Measurements from ENCODE around the gene SEC31B.

The SEC31B gene

DNA sequence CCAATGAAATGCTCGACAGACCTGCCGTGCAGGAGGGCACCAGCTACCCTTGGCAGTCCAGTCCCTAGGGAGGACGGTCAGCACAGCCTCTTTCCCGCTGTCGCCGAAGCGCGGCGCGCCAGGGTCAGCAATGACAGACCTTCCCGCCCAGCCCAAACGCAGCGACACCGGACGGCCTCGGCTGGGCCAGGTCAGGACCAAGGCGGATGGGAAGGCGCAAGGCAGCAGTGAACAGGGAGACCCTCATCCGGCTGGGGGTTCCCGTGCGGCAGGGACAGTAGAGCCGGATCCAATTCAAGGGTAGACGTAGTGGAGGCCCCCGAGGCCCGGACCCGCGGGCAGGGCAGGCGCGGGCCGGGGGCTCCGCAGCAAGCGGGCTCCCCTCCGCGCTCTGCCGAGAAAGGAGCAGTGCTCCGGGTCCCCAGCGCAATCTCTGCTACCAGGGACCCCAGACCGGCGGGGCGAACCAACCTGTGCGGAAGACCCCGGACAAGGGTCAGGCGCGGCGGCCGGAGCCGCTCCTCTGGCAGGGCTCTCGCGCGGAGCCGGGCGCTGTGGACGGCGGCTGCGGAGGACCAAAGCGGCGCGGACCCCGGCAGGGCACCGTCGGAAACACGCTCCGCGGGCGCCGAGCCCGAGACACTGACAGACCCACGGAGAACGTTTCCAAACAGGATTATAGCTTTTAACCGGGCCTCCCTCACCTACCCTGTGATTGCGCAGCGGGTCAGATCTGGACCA lies at the start of gene SEC31B:
Gene SEC31B, minus strand, starts transcription at position 551 of the 741 bp plus-strand sequence. CDS start 2,909 bp downstream, outside the sequence.
- in situ Hi-C loops (cut with MboI; ENCODE audit: low pct_unique_long_range_greater_than_20kb, low sequenced_read_pairs, unreplicated experiment) = loop anchor here (10.0 kb wide), 1 partner anchor 185 kb away; the partner anchor contains the start of gene PKD2L1

DNA sequence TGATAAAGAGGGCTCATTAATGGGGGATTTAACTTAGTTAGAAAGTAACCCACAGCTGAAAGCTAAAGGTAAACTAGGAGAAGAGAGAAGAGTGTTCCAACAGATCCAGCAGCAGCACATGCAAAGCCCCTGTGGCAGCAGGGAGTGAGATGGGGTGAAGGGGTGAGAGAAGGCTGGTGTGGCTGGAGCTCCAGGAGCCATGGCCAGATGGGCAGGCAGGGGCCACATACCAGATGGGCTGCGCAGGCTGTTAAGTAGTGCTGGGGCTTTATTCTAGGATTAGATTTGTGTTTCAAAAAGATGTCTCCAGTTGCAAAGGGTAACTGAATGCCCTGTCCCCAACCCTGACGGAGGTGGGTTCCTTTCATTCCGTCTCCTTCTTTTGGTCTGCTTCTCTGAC lies 49.3 kb upstream of the SEC31B start:
- in situ Hi-C loops (cut with MboI; ENCODE audit: low pct_unique_long_range_greater_than_20kb, low sequenced_read_pairs, unreplicated experiment) = no loop called here
- no peak for TF ChIP-seq CTCF (IDR thresholded peaks at IDR 0.05; ENCODE audit: extremely low read depth, insufficient read depth, missing control alignments)

More for the DNA sequence above, at the start of gene SEC31B:
- TF ChIP-seq CTCF (IDR thresholded peaks at IDR 0.05; ENCODE audit: extremely low read depth, insufficient read depth, missing control alignments) = no peak
- no peak for DNase-seq (ENCODE audit: low spot score)

GRCh38 chr10:100567826-100568225 lies 48.2 kb upstream of the SEC31B start:
- TF ChIP-seq CTCF (IDR thresholded peaks at IDR 0.05; ENCODE audit: extremely low read depth, insufficient read depth, missing control alignments) = no peak
- in situ Hi-C loops (cut with MboI; ENCODE audit: low pct_unique_long_range_greater_than_20kb, low sequenced_read_pairs, unreplicated experiment) = no loop called here
- no peak for DNase-seq (ENCODE audit: low spot score)

More for the DNA sequence above, 49.3 kb upstream of the SEC31B start:
- no peak for DNase-seq (ENCODE audit: low spot score)

DNA sequence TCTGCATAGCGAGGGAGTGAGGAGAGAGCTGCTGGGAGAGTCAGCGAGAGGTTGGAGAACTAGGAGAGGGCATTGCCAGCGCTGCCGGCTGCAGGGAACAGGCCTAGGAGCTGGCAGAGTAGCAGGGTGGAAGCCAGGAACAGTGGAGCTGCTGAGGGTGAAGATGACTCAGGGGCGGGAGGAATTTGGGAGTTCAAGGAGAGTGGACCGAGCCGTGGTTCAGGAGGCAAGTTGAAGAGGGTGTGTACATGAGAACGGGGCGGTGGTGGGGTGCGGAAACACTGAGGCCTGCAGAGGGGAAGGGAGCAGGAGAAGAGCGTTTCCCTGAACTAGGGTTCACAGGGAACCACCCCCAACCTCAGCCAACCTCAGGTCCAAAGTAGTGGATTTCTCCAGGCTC lies 47.6 kb upstream of the SEC31B start:
- TF ChIP-seq CTCF (IDR thresholded peaks at IDR 0.05; ENCODE audit: extremely low read depth, insufficient read depth, missing control alignments) = no peak
- no peak for DNase-seq (ENCODE audit: low spot score)
- in situ Hi-C loops (cut with MboI; ENCODE audit: low pct_unique_long_range_greater_than_20kb, low sequenced_read_pairs, unreplicated experiment) = no loop called here

- TF ChIP-seq CTCF (IDR thresholded peaks at IDR 0.05; ENCODE audit: extremely low read depth, insufficient read depth, missing control alignments) = no peak
- in situ Hi-C loops (cut with MboI; ENCODE audit: low pct_unique_long_range_greater_than_20kb, low sequenced_read_pairs, unreplicated experiment) = no loop called here
- DNase-seq (ENCODE audit: low spot score) = no peak
Observed at GRCh38 chr10:100566561-100566960, 46.9 kb upstream of the SEC31B start.

GRCh38 chr10:100565206-100565985 lies 45.7 kb upstream of the SEC31B start:
- DNase-seq (ENCODE audit: low spot score) = no peak
- TF ChIP-seq CTCF (IDR thresholded peaks at IDR 0.05; ENCODE audit: extremely low read depth, insufficient read depth, missing control alignments) = no peak
- in situ Hi-C loops (cut with MboI; ENCODE audit: low pct_unique_long_range_greater_than_20kb, low sequenced_read_pairs, unreplicated experiment) = no loop called here
